Colon (tissue), 2 donors: Measurements from ENCODE around the gene MINDY4.

Experiments used
- FAIRE-seq: peaks from 2 replicates; lab custom pipeline; 2012; peaks lifted over from hg19 to GRCh38; lab: Jason Lieb, UNC
- donor health status: control.
- donor health status: control.

MINDY4 gene

GRCh38 chr7:30771174-30771879 is at the start of gene MINDY4:
Gene MINDY4, plus strand, starts transcription at chr7:30771417. Its CDS starts 77 bp downstream, at chr7:30771494.
- FAIRE-seq: no peak

DNA sequence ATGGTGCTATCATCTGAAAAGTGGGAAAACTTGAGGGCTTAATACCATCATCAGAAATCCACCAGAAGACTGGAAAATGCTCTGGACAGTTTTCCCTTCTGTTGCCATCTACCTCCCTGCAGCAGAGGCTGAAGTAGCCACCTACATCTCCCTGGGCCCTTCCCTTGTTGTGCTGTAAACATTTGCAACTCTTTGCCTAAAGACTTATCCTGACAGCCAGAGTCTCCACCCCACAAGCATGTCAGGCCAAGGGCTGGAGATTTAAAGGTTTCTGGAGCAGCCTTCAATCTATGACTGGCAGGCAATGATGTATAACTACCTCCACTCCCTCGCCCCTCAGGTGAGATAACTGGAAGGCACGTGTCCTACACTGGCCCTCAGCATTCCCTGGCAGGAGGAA is 49.0 kb upstream of the MINDY4 start:
- FAIRE-seq: no peak

DNA sequence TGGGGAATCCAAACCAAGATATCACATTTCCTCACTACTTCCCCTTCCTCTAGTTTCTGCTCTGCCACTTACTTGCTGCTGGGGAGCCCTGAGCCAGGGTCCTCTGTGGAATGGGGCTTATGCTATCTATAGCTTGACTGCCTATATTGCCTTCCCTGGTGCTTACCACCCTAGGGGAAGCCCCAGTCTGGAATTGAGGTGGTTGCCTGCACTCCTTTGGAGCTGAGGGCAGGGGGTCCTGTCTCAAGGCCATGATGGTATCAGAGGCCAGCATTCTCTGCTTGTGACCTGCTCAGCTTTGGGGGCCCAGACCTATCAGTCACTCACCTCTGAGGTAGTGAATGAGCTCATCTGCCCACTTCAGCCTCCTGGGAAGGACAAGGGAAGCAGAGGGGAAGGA is 48.5 kb upstream of the MINDY4 start:
- FAIRE-seq: no peak

GRCh38 chr7:30723776-30724175 is 47.4 kb upstream of the MINDY4 start:
- FAIRE-seq: no peak

DNA sequence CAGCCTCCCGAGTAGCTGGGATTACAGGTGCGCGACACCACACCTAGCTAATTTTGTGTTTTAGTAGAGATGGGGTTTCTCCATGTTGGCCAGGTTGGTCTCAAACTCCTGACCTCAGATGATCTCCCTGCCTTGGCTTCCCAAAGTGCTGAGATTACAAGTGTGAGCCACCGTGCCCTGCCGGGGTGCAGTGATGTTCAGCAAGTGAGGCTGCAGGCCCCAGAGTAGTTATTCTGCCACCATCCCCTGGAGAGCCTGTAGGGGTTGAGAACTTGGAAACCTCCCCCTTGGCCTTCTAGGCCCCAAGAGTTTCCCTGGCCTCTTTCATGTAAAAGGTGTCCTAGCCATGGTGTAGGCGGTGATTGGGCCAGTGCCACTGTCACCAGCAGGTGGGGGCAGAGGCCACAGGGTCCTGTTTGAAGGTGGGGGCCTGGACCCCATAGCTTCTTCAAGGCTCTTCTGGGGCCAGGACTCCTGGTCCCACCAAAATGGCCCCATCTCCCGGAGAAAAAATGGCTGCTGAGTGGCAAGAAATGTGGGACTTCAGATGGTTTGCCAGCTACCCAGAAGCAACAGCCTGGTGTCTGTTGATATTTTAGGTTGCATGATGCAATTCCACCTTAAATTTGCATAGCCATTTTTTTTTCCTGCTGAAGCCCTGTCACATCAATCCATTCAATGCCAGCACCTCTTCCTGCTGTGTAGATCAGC is 44.8 kb upstream of the MINDY4 start:
- no peak for FAIRE-seq

GRCh38 chr7:30727061-30727945 is 43.9 kb upstream of the MINDY4 start:
- FAIRE-seq: no peak

DNA sequence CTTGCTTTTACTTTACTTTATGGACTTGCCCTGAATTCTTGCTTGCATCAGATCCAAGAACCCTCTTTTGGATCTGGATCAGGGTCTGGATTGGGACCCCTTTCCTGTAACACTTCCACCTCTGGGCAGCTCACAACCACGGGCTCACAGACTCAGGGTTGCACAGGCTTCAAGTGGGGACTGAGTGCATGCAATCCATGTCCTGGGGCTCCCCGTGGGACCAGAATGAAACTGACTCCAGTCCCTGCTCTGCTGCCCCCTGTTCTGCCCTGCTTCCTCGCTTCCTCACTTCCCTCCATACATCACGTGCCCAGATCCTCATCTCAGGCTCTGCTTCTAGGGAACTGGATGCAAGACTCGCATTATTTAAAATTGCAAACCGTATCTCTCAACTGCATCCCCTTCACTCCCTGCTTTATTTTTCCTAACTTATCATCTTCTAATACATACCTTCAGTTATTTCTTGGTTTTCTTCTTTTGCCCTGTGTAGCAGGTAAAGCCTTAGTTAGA is 42.6 kb upstream of the MINDY4 start:
- FAIRE-seq: no peak

DNA sequence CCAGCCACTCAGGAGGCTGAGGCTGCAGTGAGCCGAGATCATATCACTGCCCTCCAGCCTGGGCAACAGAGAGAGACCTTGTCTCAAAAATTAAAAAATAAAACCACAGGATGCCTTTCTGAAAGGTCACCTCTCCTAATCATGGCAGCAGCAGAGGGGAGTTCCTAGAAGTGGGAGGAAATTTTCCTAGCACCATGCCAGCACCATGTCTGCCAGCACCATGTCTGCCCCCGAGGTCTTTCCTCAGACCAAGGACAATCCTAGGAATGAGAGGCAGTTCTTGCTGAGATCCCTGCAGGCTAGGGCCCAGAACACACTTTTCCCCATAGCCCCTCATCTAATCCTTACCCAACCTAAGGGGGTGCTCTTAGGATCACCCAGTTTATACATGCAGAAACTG is 41.6 kb upstream of the MINDY4 start:
- FAIRE-seq: no peak

GRCh38 chr7:30730097-30730496 is 41.1 kb upstream of the MINDY4 start:
- FAIRE-seq: no peak

DNA sequence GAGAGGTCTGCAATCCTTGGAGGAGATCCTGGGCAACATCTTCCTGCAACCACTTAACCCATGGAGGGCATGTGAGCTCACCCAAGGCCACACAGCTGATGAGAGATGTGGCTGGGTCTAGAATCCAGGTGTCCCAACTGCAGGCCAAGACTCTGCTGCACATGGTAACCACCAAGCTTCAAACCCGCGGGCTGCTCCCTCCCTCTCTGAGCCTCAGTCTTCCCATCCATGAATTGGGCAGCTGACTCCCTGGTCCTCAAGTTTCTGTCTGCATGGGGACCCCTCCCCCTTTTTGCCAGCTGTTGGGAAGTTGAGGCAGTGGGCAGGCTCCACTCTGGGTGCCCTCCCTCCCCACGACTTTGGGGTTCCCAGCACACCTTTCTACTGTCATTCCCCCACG is 40.2 kb upstream of the MINDY4 start:
- FAIRE-seq: no peak

DNA sequence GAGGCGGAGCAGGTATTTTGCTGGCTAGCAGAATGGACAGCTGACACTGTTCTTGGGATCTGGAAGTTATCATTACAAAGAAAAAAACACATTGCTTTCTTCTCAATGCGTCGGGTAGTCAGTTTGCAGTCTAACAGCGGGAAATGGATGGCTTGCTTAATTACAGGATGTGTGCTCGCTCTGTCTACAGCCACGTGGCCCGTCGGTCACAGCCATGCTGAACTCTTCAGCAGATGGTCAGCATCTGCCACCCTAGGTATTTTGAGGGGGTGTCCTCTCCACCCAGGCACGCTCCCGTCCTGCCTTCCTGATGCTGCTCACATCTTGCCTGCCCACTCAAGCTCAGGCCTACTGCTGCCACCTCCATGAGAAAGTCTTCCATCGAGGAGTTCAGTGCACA is 39.6 kb upstream of the MINDY4 start:
- FAIRE-seq: no peak

DNA sequence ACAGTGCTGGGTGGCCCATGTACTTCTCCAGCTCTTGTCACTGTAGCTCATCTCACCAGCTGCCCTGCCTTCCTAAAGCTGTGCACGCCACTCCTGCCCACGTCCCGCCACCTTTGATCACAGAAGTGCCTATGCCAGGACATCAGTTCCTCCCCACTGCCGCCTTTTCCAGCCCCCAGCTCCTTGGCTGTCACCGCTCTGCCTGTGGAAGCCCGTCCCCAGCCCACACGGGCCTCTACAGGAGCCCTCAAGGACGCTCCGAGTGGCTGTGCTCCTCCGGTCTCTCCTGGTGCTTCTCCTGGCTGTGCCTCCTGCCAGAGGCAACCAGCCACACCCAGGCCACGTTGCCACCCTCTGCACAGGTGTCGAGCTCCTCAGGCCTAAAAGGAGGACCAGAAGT is 38.6 kb upstream of the MINDY4 start:
- no peak for FAIRE-seq

GRCh38 chr7:30733216-30733615 is 38.0 kb upstream of the MINDY4 start:
- no peak for FAIRE-seq

DNA sequence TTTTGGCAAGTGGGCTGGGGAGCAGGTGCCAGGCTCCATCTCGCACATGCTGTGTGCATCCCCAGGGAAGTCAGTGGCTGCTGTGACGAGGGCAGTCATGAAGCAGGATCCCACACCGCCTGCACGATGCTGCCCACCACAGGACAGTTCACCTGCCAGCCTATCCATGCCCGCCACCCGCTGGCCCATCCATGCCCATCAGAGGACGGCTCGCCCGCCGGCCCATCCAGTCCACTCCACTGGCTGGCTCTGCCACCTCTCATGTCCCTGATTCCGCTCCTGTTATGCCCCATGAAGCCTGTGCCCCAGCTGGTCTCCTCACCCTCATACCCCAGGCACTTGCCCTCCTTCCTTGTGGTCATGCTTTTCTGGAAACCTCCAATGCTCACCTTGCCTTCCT is 37.5 kb upstream of the MINDY4 start:
- FAIRE-seq: no peak

DNA sequence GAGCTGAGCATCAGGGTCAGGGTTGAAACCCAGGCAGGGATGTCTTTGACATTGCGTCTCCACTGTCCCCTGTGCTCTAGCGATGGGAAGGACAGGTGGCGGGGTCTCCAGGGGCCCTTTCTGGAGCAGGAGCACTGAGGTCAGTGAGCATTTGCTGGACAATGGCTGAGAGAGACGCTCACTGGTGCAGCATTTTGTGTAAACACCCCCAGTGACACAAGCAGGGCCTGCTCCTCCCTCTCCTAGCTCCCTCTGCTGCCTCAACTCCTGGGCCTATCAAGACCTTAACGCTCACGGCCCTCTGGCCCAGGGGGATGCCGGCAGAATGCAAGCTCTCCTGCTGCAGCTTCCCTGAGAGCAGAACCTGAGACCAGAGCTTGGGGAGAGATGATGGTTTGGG is 36.7 kb upstream of the MINDY4 start:
- FAIRE-seq: no peak

DNA sequence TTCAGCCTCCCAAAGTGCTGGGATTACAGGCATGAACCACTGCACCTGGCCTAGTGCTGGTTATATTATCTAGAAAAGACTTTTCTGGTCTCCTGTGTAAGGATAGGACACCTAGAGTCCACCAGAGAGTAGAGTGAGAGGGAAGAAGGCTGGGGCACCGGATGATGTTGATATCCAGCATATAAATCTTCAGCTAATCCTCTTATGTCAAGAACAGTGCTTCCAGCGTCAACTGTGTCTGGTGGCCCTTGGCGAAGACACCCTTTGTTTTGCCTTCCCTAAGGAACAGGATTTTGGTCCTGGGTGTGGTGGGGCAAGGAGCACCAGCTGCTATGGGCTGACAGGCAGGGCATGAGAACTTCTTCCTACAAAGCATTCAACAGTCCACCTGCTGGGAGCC is 35.6 kb upstream of the MINDY4 start:
- no peak for FAIRE-seq

- FAIRE-seq: no peak
Observed at GRCh38 chr7:30736291-30736690, 34.9 kb upstream of the MINDY4 start.

DNA sequence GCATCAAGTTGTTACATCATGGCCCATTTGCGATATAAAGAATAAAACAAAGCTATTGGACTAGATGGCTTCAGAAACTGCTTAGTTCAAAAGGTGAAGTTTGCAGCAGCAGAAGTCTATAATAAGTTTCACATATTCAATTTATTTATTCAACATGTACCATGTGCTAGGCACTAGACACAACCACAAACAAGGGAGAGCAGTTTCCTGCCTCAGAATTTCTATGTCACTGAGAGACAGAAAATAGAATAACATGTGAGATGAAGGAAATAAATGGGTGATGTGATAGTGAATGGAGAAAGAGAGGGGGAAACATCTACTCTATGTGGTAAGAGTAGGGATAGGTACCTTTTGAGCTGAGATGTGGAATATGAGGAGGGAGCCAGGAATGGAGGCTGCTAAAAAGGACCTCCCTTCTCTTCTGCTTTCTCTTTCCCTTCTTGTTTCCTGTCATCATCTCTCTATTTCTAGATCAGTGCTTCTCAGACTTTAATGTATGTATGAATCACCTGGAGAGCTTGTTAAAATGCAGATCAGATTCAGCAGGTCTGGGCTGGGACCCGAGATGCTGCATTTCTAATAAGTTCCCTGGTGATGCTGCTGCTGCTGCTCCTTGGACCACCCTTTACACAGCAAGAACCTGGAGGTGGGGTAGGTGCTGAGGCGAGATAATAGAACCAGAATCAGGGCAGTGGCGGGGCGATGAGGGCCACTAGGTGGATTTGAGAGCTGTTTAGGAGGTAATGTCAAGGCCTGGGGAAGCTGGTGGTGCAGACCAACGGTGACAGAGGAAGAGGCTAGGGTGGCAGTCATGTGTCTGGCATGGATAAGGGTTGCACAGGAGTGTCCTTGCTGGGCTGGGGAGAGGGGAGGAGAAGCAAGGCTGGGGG is 32.9 kb upstream of the MINDY4 start:
- no peak for FAIRE-seq

GRCh38 chr7:30739691-30740090 is 31.5 kb upstream of the MINDY4 start:
- FAIRE-seq: no peak

DNA sequence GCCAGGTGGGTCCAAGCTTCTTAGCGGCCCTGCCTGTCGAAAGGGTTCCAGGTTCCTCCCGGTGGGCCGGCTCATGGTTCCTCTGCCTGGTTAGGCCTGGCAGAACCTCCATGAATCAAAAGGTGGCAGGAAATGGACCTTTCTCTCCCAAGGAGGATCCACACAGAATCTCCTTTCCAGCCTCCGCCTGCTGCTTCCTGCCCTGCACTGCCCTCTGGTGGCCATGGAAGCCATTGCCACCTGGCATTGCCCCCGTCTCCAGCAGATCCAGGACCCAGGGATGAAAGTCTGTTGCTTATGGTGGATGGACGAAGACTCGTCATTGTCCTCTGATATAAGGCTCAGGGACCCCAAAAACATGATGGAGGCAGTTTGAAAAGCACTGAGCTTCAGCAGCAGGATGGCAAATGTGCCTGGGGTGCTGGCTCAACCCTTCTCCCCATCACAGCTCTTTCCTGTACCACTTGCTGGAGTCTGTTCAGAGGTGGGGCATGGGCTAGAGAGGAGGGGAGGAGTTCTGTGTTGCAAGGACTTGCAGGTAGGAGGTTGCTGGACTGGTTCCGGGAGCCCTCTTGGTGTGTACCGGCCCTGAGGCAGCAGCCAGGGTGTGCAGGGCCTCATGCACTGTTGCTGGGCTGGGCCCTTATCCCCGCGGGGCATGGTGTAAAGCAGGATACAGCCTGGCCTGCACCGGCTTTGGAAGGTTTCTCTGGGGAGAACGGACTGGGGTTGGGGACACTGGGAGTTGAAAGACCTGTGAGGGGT is 30.6 kb upstream of the MINDY4 start:
- no peak for FAIRE-seq

DNA sequence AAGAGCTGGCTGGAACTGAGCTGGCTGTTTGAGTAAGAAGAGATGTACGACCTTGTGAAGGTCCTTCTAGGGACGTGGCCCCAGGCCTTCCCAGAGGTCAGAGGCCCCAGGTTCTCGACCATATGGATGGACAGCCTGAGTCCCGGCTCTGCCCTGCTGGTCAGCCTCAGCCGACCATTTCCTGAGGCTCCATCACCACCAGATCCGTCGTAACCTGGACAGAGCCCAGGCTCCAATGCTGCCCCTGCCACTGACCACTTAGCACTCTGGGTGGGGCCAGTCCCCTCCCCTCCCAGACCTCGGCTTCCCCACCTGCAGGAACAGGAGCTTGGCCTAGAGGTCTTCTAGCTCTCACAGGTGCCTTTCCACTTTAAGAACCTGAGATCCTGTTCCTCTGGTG is 29.9 kb upstream of the MINDY4 start:
- no peak for FAIRE-seq
